HepG2 (cell line): ENCODE measurements around the gene ZNF697. TPM values are rescaled to one million over a fixed set of nuclear protein-coding genes. Genes with fewer than 3 reads are reported as not detected.

ENCODE experiments used
- ATF7-NPFF ChIP-seq: sonication (generic); formaldehyde crosslinking; IDR thresholded peaks from 2 replicates; pipeline ENCODE4 v1.8.1; 2023; ENCODE audit warnings: mild to moderate bottlenecking, low read depth, missing genetic modification reagents, moderate library complexity
- GATAD1 ChIP-seq: IDR thresholded peaks from 2 replicates; pipeline ENCODE4 v1.6.1; 2016; ENCODE audit warnings: missing genetic modification reagents, missing compliant biosample characterization
- HDAC1 ChIP-seq: sonication (generic); formaldehyde crosslinking; IDR thresholded peaks from 2 replicates; pipeline ENCODE4 v1.5.1; 2020; ENCODE audit warnings: mild to moderate bottlenecking, missing genetic modification reagents
- HNRNPH1 ChIP-seq: fragments of 200-400 bp; formaldehyde crosslinking; optimal IDR thresholded peaks from 2 replicates; pipeline ENCODE3; 2017; ENCODE audit warnings: mild to moderate bottlenecking, low read depth, low read length
- NAIF1 ChIP-seq: sonication (generic); formaldehyde crosslinking; IDR thresholded peaks from 2 replicates; pipeline ENCODE4 v1.5.0; 2020; ENCODE audit warnings: mild to moderate bottlenecking, missing genetic modification reagents, borderline replicate concordance
- NCOR1 ChIP-seq: fragments of 200-600 bp; sonication (generic); IDR thresholded peaks from 2 replicates; pipeline ENCODE4 v1.7.0; 2017; ENCODE audit warnings: antibody characterized with exemption, low read length, borderline replicate concordance
- RFX1 ChIP-seq: fragments of 450-650 bp; IDR thresholded peaks from 2 replicates; pipeline ENCODE4 v1.6.1; 2017
- SMYD3 ChIP-seq: sonication (generic); formaldehyde crosslinking; IDR thresholded peaks from 2 replicates; pipeline ENCODE4 v1.8.1; 2023; ENCODE audit warnings: mild to moderate bottlenecking, missing genetic modification reagents
- SOX6 ChIP-seq, 2 experiments: fragments of 450-650 bp in 1 of 2; sonication (generic) in 1 of 2; formaldehyde crosslinking in 1 of 2; IDR thresholded peaks; 2 replicates each; pipeline versions ENCODE4 v1.4.0 to v1.6.1; 2017 to 2020; ENCODE audit warnings: antibody characterized with exemption in 1 of 2, mild to moderate bottlenecking in 1 of 2, missing genetic modification reagents in 1 of 2
- SYNCRIP ChIP-seq: fragments of 200-400 bp; formaldehyde crosslinking; IDR thresholded peaks from 2 replicates; pipeline ENCODE4 v1.6.1; 2018; ENCODE audit warnings: mild to moderate bottlenecking, low read depth, low read length; ENCODE audit not compliant: insufficient read depth
- TAF1 ChIP-seq: sonication (generic); formaldehyde crosslinking; IDR thresholded peaks from 2 replicates; pipeline ENCODE4 v1.4.0; 2020; ENCODE audit warnings: missing genetic modification reagents
- TOPORS ChIP-seq: sonication (generic); formaldehyde crosslinking; IDR thresholded peaks from 2 replicates; pipeline ENCODE4 v1.8.0; 2023; ENCODE audit warnings: mild to moderate bottlenecking, missing genetic modification reagents
- ZNF563 ChIP-seq: sonication (generic); formaldehyde crosslinking; IDR thresholded peaks from 2 replicates; pipeline ENCODE4 v1.8.0; 2022; ENCODE audit warnings: mild to moderate bottlenecking, moderate library complexity, missing genetic modification reagents
- polyA plus RNA-seq, 8 experiments: library from polyadenylated mRNA; depleted of rRNA in 3 of 8; stranded (reverse) in 7 of 8; unstranded in 1 of 8; fragments of >200 nt; fragmentation: Illumina TruSeq in 4 of 8; extraction: Trizol in 4 of 8; gene quantifications; 2 replicates each; pipeline versions ENCODE4 v1.2.1 to v1.2.3, GENCODE V29; 2011 to 2016; ENCODE audit warnings: low read depth in 4 of 8, missing spikeins in 1 of 8, mixed read lengths in 1 of 8; ENCODE audit not compliant: insufficient read depth in 1 of 8
- total RNA-seq, 5 experiments: library from RNA; depleted of rRNA; stranded (reverse); fragments of >200 nt; fragmentation: Illumina TruSeq; extraction: Trizol; gene quantifications; 2 replicates each; pipeline ENCODE4 v1.2.3, GENCODE V29; 2016; ENCODE audit warnings: low read depth in 1 of 5
- TF ChIP-seq, protein P1 (sequence below): sonication (generic); formaldehyde crosslinking; IDR thresholded peaks from 2 replicates; pipeline ENCODE4 v1.8.0; 2023; ENCODE audit warnings: mild to moderate bottlenecking, missing genetic modification reagents
- TF ChIP-seq, protein P2 (sequence below): sonication (generic); formaldehyde crosslinking; conservative IDR thresholded peaks from 2 replicates; pipeline ENCODE4 v1.8.1; 2023; ENCODE audit warnings: missing genetic modification reagents
- TF ChIP-seq, protein P3 (sequence below): sonication (generic); formaldehyde crosslinking; IDR thresholded peaks from 2 replicates; pipeline ENCODE4 v1.8.0; 2022; ENCODE audit warnings: missing genetic modification reagents, mild to moderate bottlenecking, moderate library complexity, borderline replicate concordance
- TF ChIP-seq, protein P4 (sequence below): sonication (generic); formaldehyde crosslinking; IDR thresholded peaks from 2 replicates; pipeline ENCODE4 v1.5.1; 2020; ENCODE audit warnings: mild to moderate bottlenecking, missing genetic modification reagents, moderate library complexity
- TF ChIP-seq, protein P5 (sequence below): sonication (generic); formaldehyde crosslinking; IDR thresholded peaks from 2 replicates; pipeline ENCODE4 v1.4.0; 2020; ENCODE audit warnings: mild to moderate bottlenecking, missing genetic modification reagents

ZNF697 gene
- total and polyA plus RNA-seq, 2 of the 13 experiments (the other 11 are each of a cell fraction or from before 2014, with no cell fraction given) = 2.3 to 7.1 TPM

DNA sequence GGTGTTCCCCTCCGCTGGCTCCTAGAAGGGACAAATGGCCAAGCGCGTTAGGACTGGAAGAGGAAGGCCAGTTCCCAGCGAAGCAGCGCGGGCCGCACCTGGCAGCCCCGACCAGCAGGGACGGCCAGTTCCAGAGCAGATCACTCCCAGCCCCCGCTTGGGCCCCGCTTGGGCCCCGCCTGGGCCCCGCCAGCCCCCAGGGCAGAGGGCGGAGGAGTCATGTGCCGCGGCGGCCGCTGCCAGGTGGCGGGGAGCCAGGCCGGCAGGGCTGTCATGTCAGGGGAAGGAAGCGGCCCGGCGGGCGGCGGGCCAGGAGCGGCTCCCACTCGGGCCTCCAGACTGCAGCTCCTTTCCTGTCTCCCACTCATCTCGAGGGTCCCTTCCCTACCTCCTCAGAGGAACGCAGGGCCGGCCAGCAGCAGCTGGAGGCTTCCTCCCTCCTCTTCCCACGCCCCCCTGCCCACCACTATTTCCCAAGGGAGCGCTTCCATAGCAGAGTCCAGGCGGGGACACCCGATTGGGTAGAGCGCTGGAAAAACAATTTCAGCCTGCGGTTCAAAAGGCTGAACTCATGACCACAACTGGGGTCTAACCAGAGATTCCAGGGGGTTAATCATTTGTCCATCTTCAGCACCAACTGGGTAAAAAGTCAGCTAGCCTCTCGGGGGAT, 16.5 kb downstream of the ZNF697 start (continued):
- TF ChIP-seq TOPORS (CRISPR knock-in tag) (no peak), GATAD1 (CRISPR knock-in tag) (no peak), HDAC1 (CRISPR knock-in tag) (no peak), ATF7-NPFF (CRISPR knock-in tag) (peak; percentile 69; the same call in 1 of the 2 replicates), ZNF563 (CRISPR knock-in tag) (peak; percentile 97), RFX1 (no peak), NCOR1 (peak; percentile 64; the same call in 1 of the 2 replicates), HNRNPH1 (peak; percentile 76), SYNCRIP (no peak), SOX6 (IDR thresholded peaks at IDR 0.05) (no peak), SOX6 (CRISPR knock-in tag; IDR thresholded peaks at IDR 0.05) (peak; percentile 42; the same call in 1 of the 2 replicates), SMYD3 (CRISPR knock-in tag) (no peak; the same call in 1 of the 2 replicates), TAF1 (CRISPR knock-in tag) (peak; percentile 5; the same call in 1 of the 2 replicates), NAIF1 (CRISPR knock-in tag) (no peak)
- TF ChIP-seq, protein P1, sequence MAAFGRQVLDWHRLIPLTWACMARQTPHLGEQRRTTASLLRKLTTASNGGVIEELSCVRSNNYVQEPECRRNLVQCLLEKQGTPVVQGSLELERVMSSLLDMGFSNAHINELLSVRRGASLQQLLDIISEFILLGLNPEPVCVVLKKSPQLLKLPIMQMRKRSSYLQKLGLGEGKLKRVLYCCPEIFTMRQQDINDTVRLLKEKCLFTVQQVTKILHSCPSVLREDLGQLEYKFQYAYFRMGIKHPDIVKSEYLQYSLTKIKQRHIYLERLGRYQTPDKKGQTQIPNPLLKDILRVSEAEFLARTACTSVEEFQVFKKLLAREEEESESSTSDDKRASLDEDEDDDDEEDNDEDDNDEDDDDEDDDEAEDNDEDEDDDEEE (CRISPR knock-in tag) = 0 out of 2 replicates have a peak, but pooled peaks have one; percentile 60
- TF ChIP-seq, protein P2, sequence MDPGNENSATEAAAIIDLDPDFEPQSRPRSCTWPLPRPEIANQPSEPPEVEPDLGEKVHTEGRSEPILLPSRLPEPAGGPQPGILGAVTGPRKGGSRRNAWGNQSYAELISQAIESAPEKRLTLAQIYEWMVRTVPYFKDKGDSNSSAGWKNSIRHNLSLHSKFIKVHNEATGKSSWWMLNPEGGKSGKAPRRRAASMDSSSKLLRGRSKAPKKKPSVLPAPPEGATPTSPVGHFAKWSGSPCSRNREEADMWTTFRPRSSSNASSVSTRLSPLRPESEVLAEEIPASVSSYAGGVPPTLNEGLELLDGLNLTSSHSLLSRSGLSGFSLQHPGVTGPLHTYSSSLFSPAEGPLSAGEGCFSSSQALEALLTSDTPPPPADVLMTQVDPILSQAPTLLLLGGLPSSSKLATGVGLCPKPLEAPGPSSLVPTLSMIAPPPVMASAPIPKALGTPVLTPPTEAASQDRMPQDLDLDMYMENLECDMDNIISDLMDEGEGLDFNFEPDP (CRISPR knock-in tag) = no peak
- TF ChIP-seq, protein P3, sequence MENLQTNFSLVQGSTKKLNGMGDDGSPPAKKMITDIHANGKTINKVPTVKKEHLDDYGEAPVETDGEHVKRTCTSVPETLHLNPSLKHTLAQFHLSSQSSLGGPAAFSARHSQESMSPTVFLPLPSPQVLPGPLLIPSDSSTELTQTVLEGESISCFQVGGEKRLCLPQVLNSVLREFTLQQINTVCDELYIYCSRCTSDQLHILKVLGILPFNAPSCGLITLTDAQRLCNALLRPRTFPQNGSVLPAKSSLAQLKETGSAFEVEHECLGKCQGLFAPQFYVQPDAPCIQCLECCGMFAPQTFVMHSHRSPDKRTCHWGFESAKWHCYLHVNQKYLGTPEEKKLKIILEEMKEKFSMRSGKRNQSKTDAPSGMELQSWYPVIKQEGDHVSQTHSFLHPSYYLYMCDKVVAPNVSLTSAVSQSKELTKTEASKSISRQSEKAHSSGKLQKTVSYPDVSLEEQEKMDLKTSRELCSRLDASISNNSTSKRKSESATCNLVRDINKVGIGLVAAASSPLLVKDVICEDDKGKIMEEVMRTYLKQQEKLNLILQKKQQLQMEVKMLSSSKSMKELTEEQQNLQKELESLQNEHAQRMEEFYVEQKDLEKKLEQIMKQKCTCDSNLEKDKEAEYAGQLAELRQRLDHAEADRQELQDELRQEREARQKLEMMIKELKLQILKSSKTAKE (CRISPR knock-in tag) = 0 out of 2 replicates have a peak, but pooled peaks have one; percentile 38
- TF ChIP-seq, protein P4, sequence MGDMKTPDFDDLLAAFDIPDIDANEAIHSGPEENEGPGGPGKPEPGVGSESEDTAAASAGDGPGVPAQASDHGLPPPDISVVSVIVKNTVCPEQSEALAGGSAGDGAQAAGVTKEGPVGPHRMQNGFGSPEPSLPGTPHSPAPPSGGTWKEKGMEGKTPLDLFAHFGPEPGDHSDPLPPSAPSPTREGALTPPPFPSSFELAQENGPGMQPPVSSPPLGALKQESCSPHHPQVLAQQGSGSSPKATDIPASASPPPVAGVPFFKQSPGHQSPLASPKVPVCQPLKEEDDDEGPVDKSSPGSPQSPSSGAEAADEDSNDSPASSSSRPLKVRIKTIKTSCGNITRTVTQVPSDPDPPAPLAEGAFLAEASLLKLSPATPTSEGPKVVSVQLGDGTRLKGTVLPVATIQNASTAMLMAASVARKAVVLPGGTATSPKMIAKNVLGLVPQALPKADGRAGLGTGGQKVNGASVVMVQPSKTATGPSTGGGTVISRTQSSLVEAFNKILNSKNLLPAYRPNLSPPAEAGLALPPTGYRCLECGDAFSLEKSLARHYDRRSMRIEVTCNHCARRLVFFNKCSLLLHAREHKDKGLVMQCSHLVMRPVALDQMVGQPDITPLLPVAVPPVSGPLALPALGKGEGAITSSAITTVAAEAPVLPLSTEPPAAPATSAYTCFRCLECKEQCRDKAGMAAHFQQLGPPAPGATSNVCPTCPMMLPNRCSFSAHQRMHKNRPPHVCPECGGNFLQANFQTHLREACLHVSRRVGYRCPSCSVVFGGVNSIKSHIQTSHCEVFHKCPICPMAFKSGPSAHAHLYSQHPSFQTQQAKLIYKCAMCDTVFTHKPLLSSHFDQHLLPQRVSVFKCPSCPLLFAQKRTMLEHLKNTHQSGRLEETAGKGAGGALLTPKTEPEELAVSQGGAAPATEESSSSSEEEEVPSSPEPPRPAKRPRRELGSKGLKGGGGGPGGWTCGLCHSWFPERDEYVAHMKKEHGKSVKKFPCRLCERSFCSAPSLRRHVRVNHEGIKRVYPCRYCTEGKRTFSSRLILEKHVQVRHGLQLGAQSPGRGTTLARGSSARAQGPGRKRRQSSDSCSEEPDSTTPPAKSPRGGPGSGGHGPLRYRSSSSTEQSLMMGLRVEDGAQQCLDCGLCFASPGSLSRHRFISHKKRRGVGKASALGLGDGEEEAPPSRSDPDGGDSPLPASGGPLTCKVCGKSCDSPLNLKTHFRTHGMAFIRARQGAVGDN = peak; percentile 99
- TF ChIP-seq, protein P5, sequence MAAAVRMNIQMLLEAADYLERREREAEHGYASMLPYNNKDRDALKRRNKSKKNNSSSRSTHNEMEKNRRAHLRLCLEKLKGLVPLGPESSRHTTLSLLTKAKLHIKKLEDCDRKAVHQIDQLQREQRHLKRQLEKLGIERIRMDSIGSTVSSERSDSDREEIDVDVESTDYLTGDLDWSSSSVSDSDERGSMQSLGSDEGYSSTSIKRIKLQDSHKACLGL = peak; percentile 92
